ENCODE measurements around the gene TWNK. TPM values are rescaled to one million over a fixed set of nuclear protein-coding genes. Genes with fewer than 3 reads are reported as not detected.

Gene TWNK
- total and polyA plus RNA-seq, 11 donors: 4.7 to 9.5 (median 5.8) TPM

DNA sequence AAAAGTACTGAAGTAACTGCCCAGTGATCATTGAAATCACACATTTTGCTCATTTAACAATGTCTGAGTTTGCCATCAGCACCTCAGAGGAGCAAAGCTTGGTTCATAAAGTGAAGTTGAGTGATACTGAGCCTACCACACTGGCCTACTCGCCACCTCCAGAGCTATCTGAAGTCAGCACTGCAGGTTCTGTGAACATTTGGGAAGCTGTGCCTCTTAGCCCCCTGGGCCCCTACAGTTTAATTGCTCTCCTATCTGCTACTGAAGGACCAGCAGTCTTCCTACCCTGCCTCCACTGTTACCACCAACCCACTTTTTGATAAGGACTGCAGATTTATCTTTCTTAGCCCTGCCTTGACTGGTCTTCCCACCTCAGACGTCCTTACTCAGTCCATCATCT lies 20.0 kb upstream of the TWNK start:
- peaks cover 0 to 5% (median 0%) of the 10 kb centered on the region in 9 donors for H3K27me3 ChIP-seq
- ATAC-seq (no peak), DNase-seq (no peak)
- no peak overlapping the region for H3K27ac ChIP-seq
- no peaks in the 10 kb centered on the region for H3K9me3 ChIP-seq
- intact Hi-C loops (cut with DNase I): no loop called here
- TF ChIP-seq POLR2A (IDR thresholded peaks at IDR 0.05) (no peak), CTCF (IDR thresholded peaks at IDR 0.05) (no peak)
- H3K36me3 ChIP-seq: peaks cover 0 to 46% (median 39%) of the 10 kb centered on the region in 9 donors
- H3K4me1 ChIP-seq: peaks cover 0 to 17% (median 14%) of the 10 kb centered on the region in 12 donors
- no peak overlapping the region for H3K4me3 ChIP-seq
- WGBS, 4 donors: 85 to 93% (median 91%) methylated on average over 2 of the region's 2 CpGs

GRCh38 chr10:100968062-100968736 lies 19.1 kb upstream of the TWNK start:
- Histone ChIP-seq H3K4me1 (peaks cover 0 to 17% (median 14%) of the 10 kb centered on the region in 12 donors), H3K27me3 (peaks cover 0 to 5% (median 0%) of the 10 kb centered on the region in 9 donors), H3K27ac (no peak overlapping the region), H3K36me3 (peaks cover 0 to 37% (median 31%) of the 10 kb centered on the region in 9 donors), H3K4me3 (no peak overlapping the region), H3K9me3 (no peaks in the 10 kb centered on the region)
- DNase-seq (no peak), ATAC-seq (no peak)
- TF ChIP-seq POLR2A (IDR thresholded peaks at IDR 0.05) (no peak), CTCF (IDR thresholded peaks at IDR 0.05) (no peak)
- intact Hi-C loops (cut with DNase I): loop anchor here in 5 of 10 donors (1.0 to 2.0 kb wide), 3 partner anchors 45 to 47 kb away; no protein-coding TSS in a partner anchor
- WGBS, 4 donors: 83 to 96% (median 87%) methylated on average over 2 of the region's 2 CpGs

DNA sequence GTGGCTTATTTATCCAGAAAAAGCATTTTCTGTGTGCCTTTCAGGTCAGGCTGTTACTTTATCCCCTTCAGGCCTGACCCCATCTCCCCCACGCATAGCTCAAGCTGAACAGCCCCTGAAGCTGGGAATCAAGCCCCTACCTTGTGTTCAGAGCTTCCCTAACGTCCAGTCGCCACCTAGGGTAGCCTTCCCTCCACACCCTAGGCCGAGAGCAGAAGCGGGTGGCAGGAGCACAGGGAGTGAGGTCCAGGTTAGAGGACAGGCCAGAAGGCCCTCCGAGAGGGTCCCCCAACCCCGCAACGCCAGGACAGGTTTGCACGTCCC lies 18.5 kb upstream of the TWNK start:
- no peak overlapping the region for H3K27ac ChIP-seq
- H3K27me3 ChIP-seq: peaks cover 0 to 5% (median 0%) of the 10 kb centered on the region in 9 donors
- H3K36me3 ChIP-seq: peaks cover 0 to 31% (median 24%) of the 10 kb centered on the region in 9 donors
- peak overlapping the region; percentile 47 to 75 (median 62) for H3K4me3 ChIP-seq
- WGBS, 4 donors: 11 to 21% (median 17%) methylated on average over 8 to 9 of the region's 9 CpGs
- intact Hi-C loops (cut with DNase I): loop anchor here in 5 of 10 donors (1.0 to 2.0 kb wide), 3 partner anchors 44 to 46 kb away; no protein-coding TSS in a partner anchor
- ATAC-seq (peak in 3 of 4 donors; percentile 3 to 41 (median 23)), DNase-seq (no peak)
- no peaks in the 10 kb centered on the region for H3K9me3 ChIP-seq
- no peak for TF ChIP-seq CTCF (IDR thresholded peaks at IDR 0.05)
- TF ChIP-seq POLR2A (IDR thresholded peaks at IDR 0.05): no peak
- peaks cover 0 to 17% (median 14%) of the 10 kb centered on the region in 12 donors for H3K4me1 ChIP-seq

GRCh38 chr10:100969187-100970075 lies 17.9 kb upstream of the TWNK start, which contains the start of gene SEMA4G:
TSS of gene SEMA4G (plus strand) at chr10:100969504. CDS start at chr10:100972913, 3,409 bp downstream.
- intact Hi-C loops (cut with DNase I): loop anchor here in 4 of 10 donors (2.0 kb wide), 2 partner anchors 43 to 45 kb away; no protein-coding TSS in a partner anchor
- peaks cover 0 to 25% (median 18%) of the 10 kb centered on the region in 9 donors for H3K36me3 ChIP-seq
- H3K4me3 ChIP-seq: peak within 1 kb of the TSS; percentile 47 to 75 (median 62)
- peak within 1 kb of the TSS in 1 of 12 donors; percentile 9 for H3K27ac ChIP-seq
- TF ChIP-seq CTCF (IDR thresholded peaks at IDR 0.05) (peak; percentile 58 to 79 (median 66)), POLR2A (IDR thresholded peaks at IDR 0.05) (no peak)
- H3K27me3 ChIP-seq: peaks cover 0 to 5% (median 0%) of the 10 kb centered on the region in 9 donors
- H3K9me3 ChIP-seq: no peaks in the 10 kb centered on the region
- 1 to 3% (median 2%) methylated on average over 21 to 70 of the region's 70 CpGs for WGBS, 4 donors
- DNase-seq: peak in 2 of 5 donors; percentile 45 to 53
- peaks cover 0 to 17% (median 14%) of the 10 kb centered on the region in 12 donors for H3K4me1 ChIP-seq
- ATAC-seq: peak; percentile 50 to 80 (median 73)

Data from heart left ventricle (tissue), 16 donors.